HL-60 (cell line): ENCODE measurements around the gene LETM1.
"Not testable (repeated sequence)": the region's sequence is repeated elsewhere in the genome, so short reads cannot be mapped to it uniquely, and the experiment has no call there.

Experiments used
- DNase-seq, 2 experiments: peaks; one replicate each; pipeline ENCODE4 v3.0.0-alpha.2; 2010 to 2020; ENCODE audit warnings: low read depth in 1 of 2, low spot score in 1 of 2
- H3K27ac ChIP-seq: fragments of 250-450 bp; sonication (Bioruptor Pico); replicated peaks from 2 replicates; pipeline ENCODE4 v1.5.1; 2020; ENCODE audit warnings: mild to moderate bottlenecking, moderate library complexity
- H3K27me3 ChIP-seq: fragments of 250-450 bp; sonication (Bioruptor Pico); 2 replicates; pipeline ENCODE4 v1.5.1; 2021; ENCODE audit warnings: mild to moderate bottlenecking, moderate library complexity; ENCODE audit not compliant: insufficient read depth, poor library complexity, severe bottlenecking
- H3K4me3 ChIP-seq: replicated peaks from 2 replicates; pipeline ENCODE4 v1.5.1; 2011; ENCODE audit warnings: mild to moderate bottlenecking, control low read depth, low read length; ENCODE audit not compliant: insufficient read depth
- GABPA ChIP-seq: IDR thresholded peaks from 2 replicates; pipeline ENCODE4 v1.6.1; 2012; ENCODE audit warnings: low read depth
- POLR2AphosphoS5 ChIP-seq: IDR thresholded peaks from 2 replicates; pipeline ENCODE4 v1.6.1; 2012; ENCODE audit warnings: low read depth
- REST ChIP-seq: IDR thresholded peaks from 2 replicates; pipeline ENCODE4 v1.6.1; 2012; ENCODE audit warnings: low read depth; ENCODE audit not compliant: insufficient replicate concordance
- SPI1 ChIP-seq: IDR thresholded peaks from 2 replicates; pipeline ENCODE4 v1.6.1; 2012; ENCODE audit warnings: low read depth, mild to moderate bottlenecking, borderline replicate concordance
- TF ChIP-seq, protein P1 (sequence below): IDR thresholded peaks from one replicate; pipeline ENCODE4 v1.5.1; 2011; ENCODE audit warnings: low read length, control low read depth, inconsistent platforms; ENCODE audit not compliant: insufficient read depth

LETM1 gene

DNA sequence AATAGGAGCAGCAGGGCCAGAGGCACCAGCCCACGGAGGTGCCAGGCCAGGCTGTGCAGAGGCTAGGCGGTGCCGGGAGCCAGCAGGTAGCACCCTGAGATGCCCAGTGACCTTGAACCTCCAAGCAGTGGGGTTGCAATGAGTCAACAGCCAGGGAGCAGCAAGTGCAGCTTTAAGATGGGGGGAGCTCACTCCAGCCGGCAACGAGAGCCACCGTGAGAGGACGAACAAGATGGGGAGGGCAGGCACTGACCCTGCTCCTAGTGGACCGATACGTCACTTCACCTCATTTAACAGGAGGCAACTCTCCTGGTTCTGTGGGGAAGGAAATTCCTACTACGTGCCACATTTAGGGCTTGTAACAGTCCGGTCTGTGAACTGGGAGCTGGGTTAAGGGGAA is 4.8 kb downstream of the LETM1 start:
- TF ChIP-seq SPI1 (no peak), REST (no peak)
- H3K27me3 ChIP-seq: no peaks in the 10 kb centered on the region
- H3K27ac ChIP-seq: no peak overlapping the region
- H3K4me3 ChIP-seq: no peak overlapping the region
- no peak for DNase-seq

- no peak overlapping the region for H3K27ac ChIP-seq
Measured at GRCh38 chr4:1850276-1850675, 5.7 kb downstream of the LETM1 start.

DNA sequence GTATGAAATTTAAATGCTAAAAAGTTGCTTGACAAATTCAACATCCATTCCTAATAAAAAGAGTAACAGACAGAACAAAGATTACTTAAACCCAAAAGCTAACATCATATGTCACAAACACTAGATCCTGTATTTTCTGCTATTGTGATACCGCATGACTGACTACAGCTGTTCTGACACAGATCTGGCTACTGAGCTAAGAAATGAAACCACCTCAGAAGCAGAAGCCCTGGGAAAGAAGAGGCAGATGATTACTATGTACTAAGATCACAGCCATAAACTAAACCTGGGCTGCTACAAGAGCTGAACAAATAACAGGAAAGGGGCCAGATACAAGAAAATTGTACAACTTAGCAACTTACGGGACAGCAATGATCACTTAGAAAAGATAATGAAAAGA is 9.4 kb downstream of the LETM1 start:
- H3K27me3 ChIP-seq: no peaks in the 10 kb centered on the region
- no peak overlapping the region for H3K27ac ChIP-seq
- no peak for TF ChIP-seq POLR2AphosphoS5
- no peak for TF ChIP-seq REST
- TF ChIP-seq, protein P1, sequence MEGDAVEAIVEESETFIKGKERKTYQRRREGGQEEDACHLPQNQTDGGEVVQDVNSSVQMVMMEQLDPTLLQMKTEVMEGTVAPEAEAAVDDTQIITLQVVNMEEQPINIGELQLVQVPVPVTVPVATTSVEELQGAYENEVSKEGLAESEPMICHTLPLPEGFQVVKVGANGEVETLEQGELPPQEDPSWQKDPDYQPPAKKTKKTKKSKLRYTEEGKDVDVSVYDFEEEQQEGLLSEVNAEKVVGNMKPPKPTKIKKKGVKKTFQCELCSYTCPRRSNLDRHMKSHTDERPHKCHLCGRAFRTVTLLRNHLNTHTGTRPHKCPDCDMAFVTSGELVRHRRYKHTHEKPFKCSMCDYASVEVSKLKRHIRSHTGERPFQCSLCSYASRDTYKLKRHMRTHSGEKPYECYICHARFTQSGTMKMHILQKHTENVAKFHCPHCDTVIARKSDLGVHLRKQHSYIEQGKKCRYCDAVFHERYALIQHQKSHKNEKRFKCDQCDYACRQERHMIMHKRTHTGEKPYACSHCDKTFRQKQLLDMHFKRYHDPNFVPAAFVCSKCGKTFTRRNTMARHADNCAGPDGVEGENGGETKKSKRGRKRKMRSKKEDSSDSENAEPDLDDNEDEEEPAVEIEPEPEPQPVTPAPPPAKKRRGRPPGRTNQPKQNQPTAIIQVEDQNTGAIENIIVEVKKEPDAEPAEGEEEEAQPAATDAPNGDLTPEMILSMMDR: no peak
- TF ChIP-seq GABPA: no peak
- TF ChIP-seq SPI1: no peak
- DNase-seq: no peak
- H3K4me3 ChIP-seq: no peak overlapping the region

More at GRCh38 chr4:1850276-1850675, 5.7 kb downstream of the LETM1 start:
- no peaks in the 10 kb centered on the region for H3K27me3 ChIP-seq
- DNase-seq: no peak
- no peak for TF ChIP-seq POLR2AphosphoS5
- TF ChIP-seq, protein P1: no peak
- no peak for TF ChIP-seq SPI1
- no peak for TF ChIP-seq GABPA
- TF ChIP-seq REST: no peak
- H3K4me3 ChIP-seq: no peak overlapping the region

- H3K27ac ChIP-seq, H3K27me3 ChIP-seq, DNase-seq, H3K4me3 ChIP-seq: not testable (repeated sequence)
Measured at GRCh38 chr4:1844618-1845017, 11.3 kb downstream of the LETM1 start.
